HCT116 (cell line): ENCODE results near the gene PGK2.

Experiments
- CEBPB ChIP-seq: IDR thresholded peaks from 2 replicates; pipeline ENCODE4 v1.6.1; 2012; ENCODE audit warnings: low read depth
- CTCF ChIP-seq, 3 experiments: fragments of 200-600 bp in 1 of 3; sonication (generic) in 1 of 3; IDR thresholded peaks in 2 of 3; conservative IDR thresholded peaks in 1 of 3; 2 replicates each; pipeline ENCODE4 v1.5.1; 2012 to 2017; ENCODE audit warnings: low read depth in 2 of 3, low read length in 2 of 3, antibody characterized with exemption in 1 of 3, borderline replicate concordance in 1 of 3, control low read depth in 1 of 3, mild to moderate bottlenecking in 1 of 3, mixed read lengths in 1 of 3, mixed run types in 1 of 3, moderate library complexity in 1 of 3; ENCODE audit not compliant: insufficient read depth in 1 of 3
- EGR1 ChIP-seq: IDR thresholded peaks from 2 replicates; pipeline ENCODE4 v1.6.1; 2012; ENCODE audit warnings: low read depth
- EZH2 ChIP-seq: fragments of 200-600 bp; sonication (generic); IDR thresholded peaks from 2 replicates; pipeline ENCODE4 v1.6.1; 2017; ENCODE audit warnings: antibody characterized with exemption, mixed run types
- EZH2phosphoT487 ChIP-seq: fragments of 200-600 bp; IDR thresholded peaks from 2 replicates; pipeline ENCODE4 v1.6.1; 2018; ENCODE audit warnings: antibody characterized with exemption, borderline replicate concordance
- MAX ChIP-seq: IDR thresholded peaks from 2 replicates; pipeline ENCODE4 v1.6.1; 2012
- POLR2A ChIP-seq: IDR thresholded peaks from 2 replicates; pipeline ENCODE4 v1.7.0; 2011; ENCODE audit warnings: borderline replicate concordance; ENCODE audit not compliant: insufficient read depth, insufficient read length; ENCODE audit errors: extremely low read depth
- SP1 ChIP-seq: IDR thresholded peaks from 2 replicates; pipeline ENCODE4 v1.6.1; 2012; ENCODE audit warnings: low read depth
- YY1 ChIP-seq: IDR thresholded peaks from 2 replicates; pipeline ENCODE4 v1.6.1; 2011; ENCODE audit warnings: low read length, low read depth, moderate library complexity, mild to moderate bottlenecking; ENCODE audit not compliant: insufficient replicate concordance; ENCODE audit errors: extremely low read depth
- ZNF274 ChIP-seq: fragments of 200-500 bp; sonication (Bioruptor generic); IDR thresholded peaks from 2 replicates; pipeline ENCODE4 v1.6.1; 2014; ENCODE audit warnings: mild to moderate bottlenecking, low read depth, low read length, inconsistent platforms

- TF ChIP-seq EZH2 (no peak), POLR2A (no peak), CTCF (IDR thresholded peaks at IDR 0.05 in 2 of 3, conservative IDR thresholded peaks at IDR 0.05 in 1 of 3; ENCODE audit: borderline replicate concordance in 1 of 3, insufficient read depth in 1 of 3, low read depth in 2 of 3, low read length in 2 of 3) (no peak), EZH2phosphoT487 (no peak), ZNF274 (no peak), EGR1 (no peak), SP1 (no peak), MAX (no peak), CEBPB (no peak), YY1 (no peak)
These were observed 43.7 kb downstream of the PGK2 start for GRCh38 chr6:49743429-49743828.
